ENCODE results near the gene CHI3L1. TPM values are rescaled to one million over a fixed set of nuclear protein-coding genes. Genes with fewer than 3 reads are reported as not detected.
A peak's percentile ranks its signal among the peaks of the same experiment; 100 is the strongest.

Gene CHI3L1
- total and polyA plus RNA-seq, 2 experiments from 2014 or later, result 0.22 to 0.23 TPM

DNA sequence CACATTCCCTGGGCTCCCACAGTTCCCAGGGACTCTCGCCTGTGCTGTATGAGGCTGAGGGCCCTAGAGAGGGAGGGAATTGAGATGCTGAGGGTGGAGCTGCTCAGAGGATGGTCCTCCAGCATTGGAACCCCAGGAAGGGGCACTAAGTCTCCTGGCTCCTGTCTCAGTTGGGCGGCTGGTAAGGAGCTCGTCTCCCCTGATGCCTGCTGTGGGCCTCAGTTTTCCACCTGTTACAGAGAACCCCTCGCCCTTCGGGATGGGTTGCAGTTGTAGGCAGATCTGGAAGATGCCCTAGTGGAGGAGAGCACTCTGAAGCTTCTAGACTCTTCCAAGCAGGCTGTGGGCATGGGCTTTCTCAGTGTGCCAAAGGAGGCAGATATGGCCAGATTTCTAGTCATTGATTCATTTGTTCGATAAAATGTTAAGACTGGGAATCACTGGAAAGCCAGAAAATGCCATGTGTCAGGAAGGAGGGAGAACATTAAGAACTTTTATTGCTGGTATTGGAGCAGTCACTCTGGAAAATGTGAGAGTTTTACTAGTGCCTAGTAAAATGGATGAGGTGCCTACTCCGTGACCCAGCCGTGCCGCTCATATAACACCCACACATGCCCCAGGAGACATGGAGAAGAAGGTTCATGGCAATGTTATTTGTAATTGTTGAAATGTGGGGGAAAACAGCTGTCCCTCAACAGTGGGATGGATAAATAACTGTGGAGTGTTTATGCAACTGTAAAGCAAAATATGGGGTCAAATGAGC, 10.1 kb downstream of the CHI3L1 start:
- Histone ChIP-seq H2AFZ (no peak overlapping the region), H3K9me3 (ENCODE audit: low read depth) (no peaks in the 10 kb centered on the region), H3K4me3 (no peak overlapping the region), H3K79me2 (ENCODE audit: insufficient read depth) (no peaks in the 10 kb centered on the region), H3K36me3 (ENCODE audit: low read depth) (no peaks in the 10 kb centered on the region), H3K9me2 (ENCODE audit: insufficient read depth) (no peaks in the 10 kb centered on the region), H3F3A (ENCODE audit: insufficient read depth) (peaks cover 21% of the 10 kb centered on the region), H3K27me3 (replicated peaks; ENCODE audit: insufficient read depth) (no peaks in the 10 kb centered on the region), H3K4me1 (ENCODE audit: insufficient read depth) (peaks cover 33% of the 10 kb centered on the region), H3K27ac (peak overlapping the region; percentile 74; the same call in 1 of the 2 replicates), H3K9ac (no peak overlapping the region), H4K20me1 (ENCODE audit: insufficient read depth) (no peaks in the 10 kb centered on the region), H3K4me2 (ENCODE audit: unreplicated experiment) (peak overlapping the region; percentile 56)
- TF ChIP-seq EZH2phosphoT487 (IDR thresholded peaks at IDR 0.05; ENCODE audit: insufficient read depth, low read depth) (no peak), EZH2 (IDR thresholded peaks at IDR 0.05; ENCODE audit: insufficient read depth, poor library complexity, severe bottlenecking) (no peak)
- WGBS, 2 experiments (ENCODE audit: low coverage in 1 of 2, low lambda C conversion rate in 2 of 2, missing lambda C conversion rate in 2 of 2), result 83 to 84% methylated on average over 9 of the region's 9 CpGs
- in situ Hi-C loops (cut with MboI), result no loop called here
- peak; percentile 45 for DNase-seq

DNA sequence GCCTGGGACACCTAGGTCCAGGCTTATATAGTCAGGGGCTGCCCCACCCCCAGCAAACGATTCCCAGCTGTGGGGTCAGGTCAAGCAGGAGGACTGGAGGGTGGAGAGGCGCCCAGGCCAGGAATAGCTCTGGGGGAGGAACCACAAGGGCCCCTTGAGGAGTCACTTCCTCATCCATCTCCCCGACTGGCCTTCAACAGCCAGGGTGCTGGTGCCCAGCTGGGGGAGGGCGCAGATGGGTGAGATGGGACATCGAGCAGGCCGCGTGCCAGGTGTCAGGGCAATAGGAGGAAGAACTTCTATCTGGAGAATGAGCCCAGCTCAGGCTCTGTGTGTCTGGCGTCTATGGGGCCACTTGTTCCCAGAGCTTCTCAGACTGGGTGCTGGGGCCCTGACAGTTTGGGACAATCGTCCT, 10.7 kb downstream of the CHI3L1 start:
- H3K9me3 ChIP-seq (ENCODE audit: low read depth), result no peaks in the 10 kb centered on the region
- no peaks in the 10 kb centered on the region for H3K36me3 ChIP-seq (ENCODE audit: low read depth)
- no peak overlapping the region for H3K4me3 ChIP-seq
- TF ChIP-seq EZH2 (IDR thresholded peaks at IDR 0.05; ENCODE audit: insufficient read depth, poor library complexity, severe bottlenecking) (no peak), EZH2phosphoT487 (IDR thresholded peaks at IDR 0.05; ENCODE audit: insufficient read depth, low read depth) (no peak)
- in situ Hi-C loops (cut with MboI), result no loop called here
- no peak overlapping the region for H2AFZ ChIP-seq
- no peak for DNase-seq
- peaks cover 33% of the 10 kb centered on the region for H3K4me1 ChIP-seq (ENCODE audit: insufficient read depth)
- H3K4me2 ChIP-seq (ENCODE audit: unreplicated experiment), result no peak overlapping the region
- H4K20me1 ChIP-seq (ENCODE audit: insufficient read depth), result no peaks in the 10 kb centered on the region
- no peaks in the 10 kb centered on the region for H3K27me3 ChIP-seq (replicated peaks; ENCODE audit: insufficient read depth)
- H3K27ac ChIP-seq, result no peak overlapping the region
- H3K79me2 ChIP-seq (ENCODE audit: insufficient read depth), result no peaks in the 10 kb centered on the region
- peaks cover 21% of the 10 kb centered on the region for H3F3A ChIP-seq (ENCODE audit: insufficient read depth)
- 76 to 84% methylated on average over 9 of the region's 9 CpGs for WGBS, 2 experiments (ENCODE audit: low coverage in 1 of 2, low lambda C conversion rate in 2 of 2, missing lambda C conversion rate in 2 of 2)
- H3K9ac ChIP-seq, result no peak overlapping the region
- no peaks in the 10 kb centered on the region for H3K9me2 ChIP-seq (ENCODE audit: insufficient read depth)

DNA sequence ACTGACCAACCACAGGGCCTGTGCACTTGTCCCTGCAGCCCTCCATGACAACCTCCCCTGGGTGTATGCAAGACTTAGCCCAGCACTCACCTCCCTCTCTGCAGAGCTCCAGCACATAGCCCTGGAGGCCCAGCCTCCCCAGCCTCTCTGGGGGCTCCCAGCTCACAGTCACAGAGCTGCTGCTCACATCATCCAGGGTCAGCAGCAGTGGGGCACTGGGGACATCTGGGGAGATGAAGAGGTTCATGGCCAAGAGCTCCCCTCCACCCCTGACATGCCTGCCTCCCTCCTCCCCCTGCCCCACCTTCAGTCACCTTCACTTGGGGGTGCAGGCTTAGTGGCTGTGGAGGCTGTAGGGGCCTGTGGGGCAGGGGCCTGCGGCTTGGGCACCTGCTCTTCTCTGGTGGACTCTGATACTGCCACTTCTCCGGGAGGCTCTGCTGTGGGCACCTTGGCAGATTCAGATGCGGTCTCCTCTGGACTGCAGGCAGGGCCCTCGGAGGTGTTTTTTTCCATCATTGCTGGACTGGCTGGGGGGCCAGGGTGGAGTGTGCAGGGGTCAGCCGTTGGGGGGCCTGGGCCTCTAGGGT, 11.2 kb downstream of the CHI3L1 start, which contains the start of gene MYBPH:
Gene MYBPH (minus strand): TSS at position 590 of the 590 bp plus-strand sequence. CDS start 71 bp downstream, at position 519.
- H3K9ac ChIP-seq, result no peak within 1 kb of the TSS

DNA sequence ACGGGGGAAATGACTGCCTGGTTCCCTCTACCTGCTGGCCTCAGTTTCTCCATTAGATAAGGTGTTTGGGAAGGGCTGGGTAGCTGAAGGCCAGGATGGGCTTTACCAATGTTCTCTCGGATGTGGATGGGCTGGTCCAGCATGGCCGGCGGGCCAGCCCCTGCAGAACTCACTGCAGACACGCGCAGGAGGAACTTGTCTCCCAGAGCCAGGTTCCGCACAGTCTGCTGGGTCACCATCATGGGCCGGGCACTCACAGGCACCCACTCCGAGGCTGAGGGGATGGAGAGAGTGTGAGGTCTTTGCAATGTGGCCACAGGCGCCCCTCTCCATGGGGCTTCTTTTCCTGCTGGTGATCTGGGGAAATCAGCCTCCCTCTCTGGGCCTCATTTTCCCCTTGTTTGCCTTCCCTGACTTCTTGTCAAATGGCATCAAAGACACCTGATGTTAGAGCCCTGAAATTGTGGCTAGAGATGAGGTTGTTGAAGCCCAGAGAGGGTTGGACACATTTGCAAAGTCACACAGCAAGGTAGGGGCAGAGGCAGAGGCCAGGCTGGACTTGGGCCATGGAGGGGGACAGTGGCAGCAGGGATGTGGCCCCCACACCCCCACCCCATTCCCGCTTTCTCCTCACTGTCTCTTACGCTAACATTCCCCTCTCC, 12.0 kb downstream of the CHI3L1 start:
- no peak for TF ChIP-seq EZH2 (IDR thresholded peaks at IDR 0.05; ENCODE audit: insufficient read depth, poor library complexity, severe bottlenecking)
- TF ChIP-seq EZH2phosphoT487 (IDR thresholded peaks at IDR 0.05; ENCODE audit: insufficient read depth, low read depth), result no peak
- no peaks in the 10 kb centered on the region for H4K20me1 ChIP-seq (ENCODE audit: insufficient read depth)
- no peaks in the 10 kb centered on the region for H3K36me3 ChIP-seq (ENCODE audit: low read depth)
- H3K9ac ChIP-seq, result no peak overlapping the region
- DNase-seq, result no peak
- in situ Hi-C loops (cut with MboI), result no loop called here
- no peak overlapping the region for H3K27ac ChIP-seq
- H3K79me2 ChIP-seq (ENCODE audit: insufficient read depth), result no peaks in the 10 kb centered on the region
- no peak overlapping the region for H3K4me3 ChIP-seq
- 94% methylated on average over 10 to 12 of the region's 12 CpGs for WGBS, 2 experiments (ENCODE audit: low coverage in 1 of 2, low lambda C conversion rate in 2 of 2, missing lambda C conversion rate in 2 of 2)
- H3K4me1 ChIP-seq (ENCODE audit: insufficient read depth), result peaks cover 33% of the 10 kb centered on the region
- H3K27me3 ChIP-seq (replicated peaks; ENCODE audit: insufficient read depth), result no peaks in the 10 kb centered on the region
- H2AFZ ChIP-seq, result no peak overlapping the region
- H3K9me3 ChIP-seq (ENCODE audit: low read depth), result no peaks in the 10 kb centered on the region
- H3K4me2 ChIP-seq (ENCODE audit: unreplicated experiment), result no peak overlapping the region
- H3F3A ChIP-seq (ENCODE audit: insufficient read depth), result peaks cover 21% of the 10 kb centered on the region
- H3K9me2 ChIP-seq (ENCODE audit: insufficient read depth), result no peaks in the 10 kb centered on the region

More for the DNA sequence above, 11.2 kb downstream of the CHI3L1 start, which contains the start of gene MYBPH:
- no peak within 1 kb of the TSS for H2AFZ ChIP-seq
- no peaks in the 10 kb centered on the region for H3K79me2 ChIP-seq (ENCODE audit: insufficient read depth)
- H3K27ac ChIP-seq, result no peak within 1 kb of the TSS
- 68 to 88% methylated on average over 4 to 5 of the region's 5 CpGs for WGBS, 2 experiments (ENCODE audit: low coverage in 1 of 2, low lambda C conversion rate in 2 of 2, missing lambda C conversion rate in 2 of 2)
- H3K9me3 ChIP-seq (ENCODE audit: low read depth), result no peaks in the 10 kb centered on the region
- H3F3A ChIP-seq (ENCODE audit: insufficient read depth), result peaks cover 21% of the 10 kb centered on the region
- no peak for DNase-seq
- peak within 1 kb of the TSS; percentile 56 for H3K4me2 ChIP-seq (ENCODE audit: unreplicated experiment)
- TF ChIP-seq EZH2 (IDR thresholded peaks at IDR 0.05; ENCODE audit: insufficient read depth, poor library complexity, severe bottlenecking) (no peak), EZH2phosphoT487 (IDR thresholded peaks at IDR 0.05; ENCODE audit: insufficient read depth, low read depth) (no peak)
- H3K4me1 ChIP-seq (ENCODE audit: insufficient read depth), result peaks cover 33% of the 10 kb centered on the region
- no peaks in the 10 kb centered on the region for H3K9me2 ChIP-seq (ENCODE audit: insufficient read depth)
- no peak within 1 kb of the TSS for H3K4me3 ChIP-seq
- in situ Hi-C loops (cut with MboI), result no loop called here
- no peaks in the 10 kb centered on the region for H3K36me3 ChIP-seq (ENCODE audit: low read depth)
- H4K20me1 ChIP-seq (ENCODE audit: insufficient read depth), result no peaks in the 10 kb centered on the region
- no peaks in the 10 kb centered on the region for H3K27me3 ChIP-seq (replicated peaks; ENCODE audit: insufficient read depth)

Data from GM23248 (cell line).